Gastrocnemius medialis (tissue), 4 donors: ENCODE data around the gene BMP7. TPM values are rescaled to one million over a fixed set of nuclear protein-coding genes. Genes with fewer than 3 reads are reported as not detected.
"Not testable (repeated sequence)": the region's sequence is repeated elsewhere in the genome, so short reads cannot be mapped to it uniquely, and the experiment has no call there.

Source experiments
- ATAC-seq, 2 donors: fragments of 150-250 bp; one replicate each; pipeline ENCODE4 v1.9.1; 2016
- DNase-seq, 2 donors: peaks; one replicate each; pipeline ENCODE4 v3.0.0-alpha.2; 2019
- H3K27ac ChIP-seq, 4 donors: fragments of 200-600 bp; sonication (generic); 1 replicate in 1 of 4; 2 replicates in 3 of 4; pipeline ENCODE4 v1.5.1; 2016 to 2018; ENCODE audit warnings: mild to moderate bottlenecking in 2 of 4, moderate library complexity in 1 of 4
- H3K27me3 ChIP-seq, 3 donors: fragments of 200-600 bp; sonication (generic) in 2 of 3; 1 replicate in 1 of 3; 2 replicates in 2 of 3; pipeline versions ENCODE4 v1.5.1 to v1.6.0; 2016 to 2019; ENCODE audit warnings: mild to moderate bottlenecking in 1 of 3, moderate library complexity in 1 of 3
- H3K36me3 ChIP-seq, 2 donors: fragments of 200-600 bp; sonication (generic) in 1 of 2; one replicate each; pipeline ENCODE4 v1.5.1; 2017 to 2018
- H3K4me1 ChIP-seq, 2 donors: fragments of 200-600 bp; sonication (generic) in 1 of 2; one replicate each; pipeline ENCODE4 v1.5.1; 2016 to 2017; ENCODE audit warnings: mild to moderate bottlenecking in 2 of 2
- H3K4me3 ChIP-seq, 4 donors: fragments of 200-600 bp; sonication (generic) in 3 of 4; 1 replicate in 1 of 4; 2 replicates in 3 of 4; pipeline ENCODE4 v1.5.1; 2016 to 2019; ENCODE audit warnings: mild to moderate bottlenecking in 2 of 4
- H3K9me3 ChIP-seq, 3 donors: fragments of 200-600 bp; sonication (generic) in 2 of 3; 1 replicate in 1 of 3; 2 replicates in 2 of 3; pipeline ENCODE4 v1.5.1; 2016 to 2019
- POLR2A ChIP-seq, 2 donors: fragments of 450-650 bp; IDR thresholded peaks; one replicate each; pipeline ENCODE4 v1.6.1; 2017; ENCODE audit warnings: antibody characterized with exemption in 2 of 2, mild to moderate bottlenecking in 2 of 2, moderate library complexity in 2 of 2
- in situ Hi-C, 4 donors: fragments of 200-750 bp; cut with MboI; loops; one replicate each; pipeline versions ENCODE4 v1.15.0 to v1.8.0; 2017; ENCODE audit warnings: low sequenced_read_pairs in 4 of 4
- intact Hi-C: fragments of 100-400 bp; cut with DNase I; formaldehyde crosslinking; loops from one replicate; pipeline ENCODE4 v1.15.1; 2023; ENCODE audit warnings: low total_unique reads
- total RNA-seq, 4 donors: library from RNA; depleted of rRNA; stranded (reverse); fragments of >200 nt; gene quantifications; one replicate each; pipeline versions ENCODE4 v1.1.0 to v1.2.3, GENCODE V29; 2016
- TF ChIP-seq, protein P1 (sequence below), 5 experiments: fragments of 450-650 bp in 3 of 5; fragments of 200-600 bp in 2 of 5; sonication (generic) in 2 of 5; IDR thresholded peaks in 4 of 5; conservative IDR thresholded peaks in 1 of 5; 1 replicate in 4 of 5; 2 replicates in 1 of 5; pipeline ENCODE4 v1.5.1; 2016 to 2019; ENCODE audit warnings: antibody characterized with exemption in 5 of 5, mild to moderate bottlenecking in 3 of 5, moderate library complexity in 3 of 5

Gene BMP7
- total RNA-seq, 4 donors from 2014 or later: 0.52 TPM; not detected in 3

DNA sequence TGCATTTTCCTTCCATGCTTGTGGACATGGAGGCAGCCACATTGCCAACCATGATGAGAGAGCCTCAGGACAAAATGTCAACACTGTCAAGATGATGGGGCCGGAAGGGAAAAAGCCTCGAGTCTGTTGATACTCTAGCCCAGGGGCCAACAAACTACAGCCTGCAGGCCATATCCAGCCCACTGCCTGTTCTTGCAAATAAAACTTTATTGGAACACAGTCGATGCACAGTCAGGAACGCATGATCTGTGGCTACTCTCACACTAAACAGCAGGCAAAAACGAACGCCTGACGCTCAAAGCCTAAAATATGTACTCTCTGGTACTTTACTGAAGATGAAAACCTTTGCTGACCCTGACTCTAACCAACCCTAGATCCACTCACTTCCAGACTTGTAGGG is 72.3 kb downstream of the BMP7 start:
- no peak overlapping the region for H3K4me3 ChIP-seq
- no peaks in the 10 kb centered on the region for H3K36me3 ChIP-seq
- H3K27me3 ChIP-seq: peaks cover 0 to 5% (median 0%) of the 10 kb centered on the region in 3 donors
- no peaks in the 10 kb centered on the region for H3K4me1 ChIP-seq
- intact Hi-C loops: no loop called here
- no peak overlapping the region for H3K27ac ChIP-seq
- in situ Hi-C loops: no loop called here
- DNase-seq: no peak
- no peak for ATAC-seq
- no peaks in the 10 kb centered on the region for H3K9me3 ChIP-seq
- no peak for TF ChIP-seq POLR2A (IDR thresholded peaks at IDR 0.05)
- TF ChIP-seq, protein P1, sequence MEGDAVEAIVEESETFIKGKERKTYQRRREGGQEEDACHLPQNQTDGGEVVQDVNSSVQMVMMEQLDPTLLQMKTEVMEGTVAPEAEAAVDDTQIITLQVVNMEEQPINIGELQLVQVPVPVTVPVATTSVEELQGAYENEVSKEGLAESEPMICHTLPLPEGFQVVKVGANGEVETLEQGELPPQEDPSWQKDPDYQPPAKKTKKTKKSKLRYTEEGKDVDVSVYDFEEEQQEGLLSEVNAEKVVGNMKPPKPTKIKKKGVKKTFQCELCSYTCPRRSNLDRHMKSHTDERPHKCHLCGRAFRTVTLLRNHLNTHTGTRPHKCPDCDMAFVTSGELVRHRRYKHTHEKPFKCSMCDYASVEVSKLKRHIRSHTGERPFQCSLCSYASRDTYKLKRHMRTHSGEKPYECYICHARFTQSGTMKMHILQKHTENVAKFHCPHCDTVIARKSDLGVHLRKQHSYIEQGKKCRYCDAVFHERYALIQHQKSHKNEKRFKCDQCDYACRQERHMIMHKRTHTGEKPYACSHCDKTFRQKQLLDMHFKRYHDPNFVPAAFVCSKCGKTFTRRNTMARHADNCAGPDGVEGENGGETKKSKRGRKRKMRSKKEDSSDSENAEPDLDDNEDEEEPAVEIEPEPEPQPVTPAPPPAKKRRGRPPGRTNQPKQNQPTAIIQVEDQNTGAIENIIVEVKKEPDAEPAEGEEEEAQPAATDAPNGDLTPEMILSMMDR (IDR thresholded peaks at IDR 0.05 in 4 of 5, conservative IDR thresholded peaks at IDR 0.05 in 1 of 5): no peak

DNA sequence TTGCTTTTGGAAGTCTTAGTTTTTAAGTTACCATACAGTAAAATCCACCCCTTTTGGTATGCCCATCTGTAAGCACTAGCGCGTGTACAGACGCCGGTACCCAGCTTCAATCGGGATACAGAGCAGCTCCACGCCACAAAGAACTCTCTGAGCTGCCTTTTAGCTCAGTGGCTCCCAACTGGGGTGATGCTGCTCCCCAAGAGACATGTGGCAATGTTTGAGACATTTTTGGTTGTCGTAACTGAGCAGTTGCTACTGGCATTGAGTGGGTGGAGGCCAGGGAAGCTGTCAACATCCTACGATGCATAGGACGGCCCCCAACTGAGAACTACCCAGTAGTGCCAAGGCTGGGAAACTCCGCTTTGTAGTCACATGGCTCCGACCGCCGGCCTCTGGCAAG is 73.3 kb downstream of the BMP7 start:
- peaks cover 0 to 5% (median 0%) of the 10 kb centered on the region in 3 donors for H3K27me3 ChIP-seq
- ATAC-seq (no peak), DNase-seq (no peak)
- no peaks in the 10 kb centered on the region for H3K9me3 ChIP-seq
- H3K4me3 ChIP-seq: no peak overlapping the region
- H3K4me1 ChIP-seq: no peaks in the 10 kb centered on the region
- intact Hi-C loops: no loop called here
- in situ Hi-C loops: no loop called here
- TF ChIP-seq, protein P1 (IDR thresholded peaks at IDR 0.05 in 4 of 5, conservative IDR thresholded peaks at IDR 0.05 in 1 of 5): no peak
- TF ChIP-seq POLR2A (IDR thresholded peaks at IDR 0.05): no peak
- no peak overlapping the region for H3K27ac ChIP-seq
- H3K36me3 ChIP-seq: no peaks in the 10 kb centered on the region

DNA sequence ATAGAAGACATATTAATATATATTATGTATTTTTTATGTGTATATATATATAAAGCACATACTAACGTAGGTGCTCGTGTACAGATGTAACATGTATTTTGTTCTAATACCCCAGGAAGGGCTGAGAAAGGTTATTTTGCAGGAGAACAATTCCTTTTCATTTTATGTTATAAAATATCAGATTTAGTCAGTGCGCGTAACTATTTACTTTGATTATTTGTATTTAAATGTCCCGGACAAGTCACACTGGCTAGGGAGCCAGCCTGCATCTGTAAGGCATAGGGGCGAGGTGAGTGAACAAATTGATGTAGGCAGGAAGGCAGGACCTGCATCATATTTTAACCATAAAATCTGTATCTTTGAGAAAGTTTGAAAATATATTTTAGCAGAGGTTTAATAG is 74.1 kb downstream of the BMP7 start:
- Histone ChIP-seq H3K27ac (no peak overlapping the region), H3K27me3 (peaks cover 0 to 4% (median 0%) of the 10 kb centered on the region in 3 donors), H3K4me1 (no peaks in the 10 kb centered on the region), H3K9me3 (no peaks in the 10 kb centered on the region), H3K36me3 (no peaks in the 10 kb centered on the region), H3K4me3 (no peak overlapping the region)
- intact Hi-C loops: no loop called here
- ATAC-seq (no peak), DNase-seq (no peak)
- in situ Hi-C loops: no loop called here
- TF ChIP-seq, protein P1 (IDR thresholded peaks at IDR 0.05 in 4 of 5, conservative IDR thresholded peaks at IDR 0.05 in 1 of 5): no peak
- TF ChIP-seq POLR2A (IDR thresholded peaks at IDR 0.05): no peak

DNA sequence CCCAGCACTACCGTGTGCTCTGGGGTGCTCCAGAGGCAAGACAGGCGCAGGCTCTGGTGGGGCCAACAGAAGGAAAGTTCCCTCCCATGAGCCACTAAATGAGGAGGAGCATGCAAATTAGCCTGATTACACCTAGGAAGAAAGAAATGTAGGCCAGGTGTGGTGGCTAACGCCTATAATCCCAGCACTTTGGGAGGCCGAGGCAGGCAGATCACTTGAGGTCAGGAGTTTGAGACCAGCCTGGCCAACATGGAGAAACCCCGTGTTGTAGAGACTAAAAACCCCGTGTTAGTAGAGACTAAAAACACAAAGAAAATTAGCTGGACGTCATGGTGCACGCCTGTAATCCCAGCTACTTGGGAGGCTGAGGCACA is 75.2 kb downstream of the BMP7 start:
- DNase-seq, H3K27me3 ChIP-seq, in situ Hi-C loops, ATAC-seq, H3K4me3 ChIP-seq, H3K4me1 ChIP-seq, H3K27ac ChIP-seq, H3K9me3 ChIP-seq, H3K36me3 ChIP-seq, intact Hi-C loops: not testable (repeated sequence)

DNA sequence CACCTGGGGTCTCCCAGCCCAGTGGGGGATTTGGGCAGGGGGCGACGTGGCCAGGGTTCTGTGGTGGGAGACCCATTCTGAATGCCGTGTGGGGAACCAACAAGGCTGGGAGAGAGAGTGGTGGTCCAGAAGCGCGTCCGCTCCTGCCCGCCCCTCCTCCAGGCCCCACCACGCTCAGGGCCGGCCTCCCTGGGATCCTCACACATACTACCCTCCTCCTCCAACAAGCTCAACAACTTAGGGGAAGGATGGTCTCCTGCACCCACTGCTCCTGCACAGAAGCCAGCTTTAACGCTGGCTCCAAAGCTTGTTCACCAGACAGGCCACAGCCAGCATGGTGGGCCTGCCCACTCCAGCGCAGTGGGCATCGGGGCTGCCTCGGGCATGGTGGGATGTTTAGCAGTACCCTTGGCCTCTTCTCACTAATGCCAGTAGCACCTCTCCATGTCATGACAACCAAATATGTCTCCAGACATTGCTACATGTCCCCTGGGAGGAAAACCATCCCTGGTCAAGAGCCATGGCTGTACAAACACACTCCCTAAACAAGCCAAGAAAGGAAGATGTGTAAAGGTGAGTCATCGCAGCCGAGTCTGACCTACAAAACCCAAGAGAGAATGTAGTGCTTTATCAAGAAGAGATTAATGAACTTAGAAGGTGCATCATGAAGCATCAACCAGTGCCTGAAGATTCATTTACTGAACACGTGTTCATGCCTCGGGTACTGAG is 75.7 kb downstream of the BMP7 start:
- DNase-seq (no peak), ATAC-seq (no peak)
- H3K27me3 ChIP-seq: no peaks in the 10 kb centered on the region
- intact Hi-C loops (no loop called here), in situ Hi-C loops (no loop called here)
- H3K4me3 ChIP-seq: no peak overlapping the region
- no peak for TF ChIP-seq POLR2A (IDR thresholded peaks at IDR 0.05)
- TF ChIP-seq, protein P1 (IDR thresholded peaks at IDR 0.05 in 4 of 5, conservative IDR thresholded peaks at IDR 0.05 in 1 of 5): no peak
- H3K27ac ChIP-seq: no peak overlapping the region
- no peaks in the 10 kb centered on the region for H3K4me1 ChIP-seq
- H3K9me3 ChIP-seq: no peaks in the 10 kb centered on the region
- no peaks in the 10 kb centered on the region for H3K36me3 ChIP-seq
